Cardiac fibroblast (primary cell): ENCODE results near the gene PPP1R1C.

Source experiments
- DNase-seq, 2 donors: peaks; one replicate each; pipeline versions ENCODE4 v3.0.0 to v3.0.0-alpha.2; 2010; ENCODE audit warnings: low read depth in 2 of 2
- H3K4me3 ChIP-seq, 2 donors: replicated peaks in 1 of 2; 1 replicate in 1 of 2; 2 replicates in 1 of 2; pipeline ENCODE4 v1.5.1; 2011; ENCODE audit warnings: low read depth in 2 of 2, low read length in 2 of 2, mild to moderate bottlenecking in 2 of 2, moderate library complexity in 1 of 2
- TF ChIP-seq, protein P1 (sequence below): IDR thresholded peaks from one replicate; pipeline ENCODE4 v1.5.1; 2011; ENCODE audit warnings: low read depth, mild to moderate bottlenecking, low read length, inconsistent platforms

Gene PPP1R1C

DNA sequence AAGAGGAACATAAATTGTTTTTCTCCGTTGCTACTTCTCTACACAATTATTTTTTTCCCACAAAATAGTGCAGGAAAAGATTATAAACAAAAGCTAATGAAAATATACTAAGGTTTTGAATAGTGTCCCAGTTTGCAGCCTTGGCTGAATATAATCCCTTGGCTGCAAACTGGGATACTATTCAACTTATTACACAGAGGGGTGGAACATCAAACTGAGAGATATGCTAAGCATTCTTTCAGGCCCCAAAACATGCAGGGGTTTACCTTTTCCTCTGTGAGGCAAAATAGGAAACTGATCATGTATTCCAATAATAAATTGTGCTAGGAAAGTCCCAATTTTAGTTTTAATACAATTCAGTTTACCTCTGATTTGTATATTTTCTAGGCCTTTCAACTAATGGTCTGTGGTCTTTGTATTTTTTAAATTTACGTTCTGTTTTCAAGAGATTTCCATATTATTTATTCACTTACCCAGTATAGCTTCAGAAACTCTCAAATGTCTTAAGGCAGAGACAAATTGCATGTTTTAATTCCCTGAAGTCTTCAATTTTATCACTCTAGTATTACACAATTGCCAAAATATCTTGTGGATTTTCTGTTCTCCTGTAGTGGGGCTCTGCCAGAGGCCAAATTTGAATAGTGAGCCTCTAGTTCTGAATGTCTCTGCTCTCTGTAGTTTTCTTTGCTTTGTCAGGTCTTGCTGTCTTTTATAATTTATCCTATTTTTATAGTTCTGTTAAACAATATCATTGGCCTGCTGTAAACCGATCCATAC is 63.9 kb downstream of the PPP1R1C start:
- TF ChIP-seq, protein P1, sequence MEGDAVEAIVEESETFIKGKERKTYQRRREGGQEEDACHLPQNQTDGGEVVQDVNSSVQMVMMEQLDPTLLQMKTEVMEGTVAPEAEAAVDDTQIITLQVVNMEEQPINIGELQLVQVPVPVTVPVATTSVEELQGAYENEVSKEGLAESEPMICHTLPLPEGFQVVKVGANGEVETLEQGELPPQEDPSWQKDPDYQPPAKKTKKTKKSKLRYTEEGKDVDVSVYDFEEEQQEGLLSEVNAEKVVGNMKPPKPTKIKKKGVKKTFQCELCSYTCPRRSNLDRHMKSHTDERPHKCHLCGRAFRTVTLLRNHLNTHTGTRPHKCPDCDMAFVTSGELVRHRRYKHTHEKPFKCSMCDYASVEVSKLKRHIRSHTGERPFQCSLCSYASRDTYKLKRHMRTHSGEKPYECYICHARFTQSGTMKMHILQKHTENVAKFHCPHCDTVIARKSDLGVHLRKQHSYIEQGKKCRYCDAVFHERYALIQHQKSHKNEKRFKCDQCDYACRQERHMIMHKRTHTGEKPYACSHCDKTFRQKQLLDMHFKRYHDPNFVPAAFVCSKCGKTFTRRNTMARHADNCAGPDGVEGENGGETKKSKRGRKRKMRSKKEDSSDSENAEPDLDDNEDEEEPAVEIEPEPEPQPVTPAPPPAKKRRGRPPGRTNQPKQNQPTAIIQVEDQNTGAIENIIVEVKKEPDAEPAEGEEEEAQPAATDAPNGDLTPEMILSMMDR = no peak
- peak in 1 of 2 donors; percentile 35 for DNase-seq
- no peak overlapping the region for H3K4me3 ChIP-seq

DNA sequence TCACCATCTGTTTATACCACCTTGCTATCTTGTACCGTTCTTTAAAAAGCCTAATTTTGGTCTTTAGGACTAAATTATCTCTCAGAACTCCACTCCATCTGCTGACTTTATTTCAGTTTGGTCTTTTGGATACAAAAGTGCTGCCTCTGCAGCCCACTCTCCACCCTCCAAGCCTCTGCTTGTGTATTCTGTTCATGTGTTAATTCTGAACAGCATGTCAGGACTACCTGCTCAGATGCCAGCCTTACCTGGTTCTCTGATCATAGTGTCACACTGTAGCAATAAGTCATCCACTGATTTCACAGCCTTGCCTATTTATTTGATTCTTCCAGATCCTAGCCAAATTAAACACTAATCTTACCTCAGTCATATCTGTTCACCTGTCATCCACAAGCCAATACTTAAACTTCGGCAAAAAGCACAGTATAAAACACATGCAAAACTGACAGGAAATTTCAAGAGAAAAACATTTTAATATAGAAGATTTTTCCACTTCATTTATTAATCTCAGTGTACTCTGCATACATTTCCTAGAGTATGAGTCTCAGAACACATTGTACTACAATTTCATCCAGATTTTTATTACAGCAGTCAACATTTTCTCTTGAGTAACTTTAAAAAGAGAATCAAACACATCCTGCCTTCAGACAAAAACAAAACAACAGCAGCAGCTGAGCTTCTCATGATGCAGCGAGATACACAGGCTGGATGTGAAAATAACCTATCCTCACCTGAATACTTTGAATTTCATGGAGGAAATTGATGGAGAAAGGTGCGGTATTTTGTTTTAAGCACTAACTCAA is 64.9 kb downstream of the PPP1R1C start:
- no peak for DNase-seq
- no peak overlapping the region for H3K4me3 ChIP-seq
- TF ChIP-seq, protein P1 = no peak

DNA sequence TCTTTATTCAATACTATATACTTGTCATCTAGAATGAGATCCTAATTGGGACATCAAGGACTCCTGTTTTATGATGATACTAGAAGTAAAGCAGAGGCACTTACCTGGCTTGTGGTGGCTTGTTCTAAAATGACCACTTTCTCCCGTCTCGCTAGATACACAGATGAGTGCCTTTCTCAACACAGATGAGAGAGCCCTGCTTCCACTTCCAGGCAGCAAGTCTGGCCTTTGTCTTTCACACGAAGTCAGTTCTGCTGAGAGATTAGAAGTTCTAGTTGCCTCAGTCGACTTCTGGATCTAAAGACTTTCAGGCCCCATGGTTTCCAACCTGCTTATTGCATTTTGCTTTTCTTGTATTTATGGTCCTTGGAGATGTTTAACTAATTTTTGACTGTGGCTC is 70.3 kb downstream of the PPP1R1C start:
- TF ChIP-seq, protein P1 = no peak
- no peak overlapping the region for H3K4me3 ChIP-seq
- no peak for DNase-seq

DNA sequence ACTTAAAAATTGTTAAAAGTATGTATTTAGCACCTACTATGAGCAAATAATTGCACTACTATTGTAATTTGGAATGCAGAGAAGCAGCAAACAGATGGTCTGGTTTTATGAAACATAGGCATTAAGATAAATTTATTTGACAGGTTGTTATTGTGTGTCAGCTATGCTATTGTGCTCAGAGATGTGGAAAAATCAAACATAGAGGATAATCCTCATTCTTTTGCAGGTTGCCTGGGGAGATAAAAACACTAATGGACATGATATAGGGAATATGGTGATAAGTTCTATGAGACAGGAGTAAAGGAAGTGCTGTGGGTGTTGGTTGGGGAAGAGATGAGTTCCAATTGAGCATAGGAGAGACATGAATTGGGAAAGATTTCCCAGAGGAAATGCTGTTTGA is 71.3 kb downstream of the PPP1R1C start:
- H3K4me3 ChIP-seq = no peak overlapping the region
- no peak for DNase-seq
- TF ChIP-seq, protein P1 = no peak

DNA sequence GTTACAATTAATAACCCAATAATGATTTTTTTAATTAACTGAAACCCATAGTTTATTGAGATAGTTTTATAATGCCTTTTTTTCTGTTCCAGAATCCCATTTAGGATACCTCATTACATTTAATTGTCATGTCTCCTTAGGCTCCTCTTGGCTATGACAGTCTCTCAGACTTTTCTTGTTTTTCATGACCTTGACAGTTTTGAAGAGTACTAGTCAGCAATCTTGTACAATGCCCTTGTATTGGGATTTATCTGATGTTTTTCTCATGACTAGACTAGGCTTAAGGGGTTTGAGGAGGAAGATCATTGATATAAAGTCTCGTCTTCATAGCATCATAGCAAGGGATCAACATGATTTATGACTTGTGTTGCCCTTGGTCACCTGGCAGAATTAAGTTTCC is 72.4 kb downstream of the PPP1R1C start:
- TF ChIP-seq, protein P1 = no peak
- DNase-seq = no peak
- no peak overlapping the region for H3K4me3 ChIP-seq

DNA sequence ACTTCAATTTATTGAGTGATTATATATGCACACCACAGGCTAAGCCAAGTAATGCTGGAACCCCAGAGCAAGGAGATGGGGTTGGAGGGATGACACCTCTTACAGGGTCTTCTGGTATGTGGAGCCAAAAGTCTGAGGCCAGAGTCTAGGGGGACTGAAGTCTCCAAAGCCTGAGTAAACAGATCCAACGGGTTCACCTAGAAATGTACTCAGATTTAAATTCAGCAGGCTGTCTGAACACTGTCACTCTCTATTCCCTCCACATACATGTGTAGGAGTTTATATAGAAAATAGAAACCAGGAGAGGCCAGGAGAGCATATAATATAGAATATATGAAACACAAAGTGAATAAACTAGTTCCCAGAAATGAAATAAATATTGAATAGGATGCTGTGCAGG is 76.1 kb downstream of the PPP1R1C start:
- DNase-seq = no peak

More for the DNA sequence above, 76.1 kb downstream of the PPP1R1C start:
- TF ChIP-seq, protein P1 = no peak
- no peak overlapping the region for H3K4me3 ChIP-seq
